NT2/D1 (cell line): ENCODE data around the gene RANBP17.

Experiments used
- SUZ12 ChIP-seq: IDR thresholded peaks from 2 replicates; pipeline ENCODE4 v1.6.1; 2011; ENCODE audit not compliant: insufficient read length, insufficient read depth; ENCODE audit errors: extremely low read depth
- YY1 ChIP-seq: IDR thresholded peaks from 2 replicates; pipeline ENCODE4 v1.6.1; 2011; ENCODE audit not compliant: insufficient read length, insufficient read depth
- ZNF274 ChIP-seq: IDR thresholded peaks from 2 replicates; pipeline ENCODE4 v1.6.1; 2011; ENCODE audit warnings: mild to moderate bottlenecking, low read depth, low read length

GRCh38 chr5:170963521-170963920 lies 101.7 kb downstream of the RANBP17 start:
- TF ChIP-seq YY1 (no peak), ZNF274 (no peak), SUZ12 (no peak)
